GM12891 (cell line): ENCODE data around the gene ACSM6.

Experiments
- DNase-seq: peaks from one replicate; pipeline ENCODE4 v3.0.0; 2011; ENCODE audit warnings: low spot score; ENCODE audit not compliant: insufficient read length
- FAIRE-seq: peaks from 2 replicates; lab custom pipeline; 2011; peaks lifted over from hg19 to GRCh38; lab: Jason Lieb, UNC
- PAX5 ChIP-seq: IDR thresholded peaks from 2 replicates; pipeline ENCODE4 v1.6.1; 2011; ENCODE audit warnings: low read length, moderate library complexity, mild to moderate bottlenecking; ENCODE audit not compliant: insufficient read depth, severe bottlenecking
- POLR2A ChIP-seq: IDR thresholded peaks from 2 replicates; pipeline ENCODE4 v1.6.1; 2011; ENCODE audit warnings: low read depth, low read length, control low read depth
- POLR2AphosphoS5 ChIP-seq: IDR thresholded peaks from 2 replicates; pipeline ENCODE4 v1.6.1; 2011; ENCODE audit warnings: low read depth, low read length, control low read depth
- POU2F2 ChIP-seq: IDR thresholded peaks from 2 replicates; pipeline ENCODE4 v1.6.1; 2011; ENCODE audit warnings: low read depth, mild to moderate bottlenecking, control low read depth, low read length, moderate library complexity
- SPI1 ChIP-seq: IDR thresholded peaks from 2 replicates; pipeline ENCODE4 v1.6.1; 2011; ENCODE audit warnings: low read depth, low read length, control low read depth
- TAF1 ChIP-seq: IDR thresholded peaks from 2 replicates; pipeline ENCODE4 v1.6.1; 2011; ENCODE audit warnings: low read depth, low read length, control low read depth

ACSM6 gene

GRCh38 chr10:95277614-95278013 lies 83.6 kb downstream of the ACSM6 start:
- TF ChIP-seq POU2F2 (no peak), TAF1 (no peak), POLR2AphosphoS5 (no peak), SPI1 (no peak), PAX5 (no peak), POLR2A (no peak)
- no peak for FAIRE-seq

More at GRCh38 chr10:95277614-95278013, 83.6 kb downstream of the ACSM6 start:
- no peak for DNase-seq
